PFSK-1 (cell line): ENCODE measurements around the gene COPS8.

Experiments
- POLR2AphosphoS5 ChIP-seq: IDR thresholded peaks from 2 replicates; pipeline ENCODE4 v1.6.1; 2012; ENCODE audit warnings: low read depth, mild to moderate bottlenecking, control low read depth, low read length, moderate library complexity
- SIN3A ChIP-seq: IDR thresholded peaks from 2 replicates; pipeline ENCODE4 v1.6.1; 2012; ENCODE audit warnings: mild to moderate bottlenecking, low read length, moderate library complexity, borderline replicate concordance; ENCODE audit not compliant: insufficient read depth
- TAF1 ChIP-seq: IDR thresholded peaks from 2 replicates; pipeline ENCODE4 v1.6.1; 2012; ENCODE audit warnings: low read length, control low read depth, borderline replicate concordance; ENCODE audit not compliant: insufficient read depth
- TF ChIP-seq, protein P1 (sequence below), 2 experiments: IDR thresholded peaks; 2 replicates each; pipeline versions ENCODE4 v1.6.1 to v1.8.0; 2011 to 2012; ENCODE audit warnings: low read depth in 2 of 2, low read length in 2 of 2, control low read depth in 1 of 2, inconsistent platforms in 1 of 2, mild to moderate bottlenecking in 1 of 2, moderate library complexity in 1 of 2; ENCODE audit not compliant: insufficient read depth in 1 of 2

DNA sequence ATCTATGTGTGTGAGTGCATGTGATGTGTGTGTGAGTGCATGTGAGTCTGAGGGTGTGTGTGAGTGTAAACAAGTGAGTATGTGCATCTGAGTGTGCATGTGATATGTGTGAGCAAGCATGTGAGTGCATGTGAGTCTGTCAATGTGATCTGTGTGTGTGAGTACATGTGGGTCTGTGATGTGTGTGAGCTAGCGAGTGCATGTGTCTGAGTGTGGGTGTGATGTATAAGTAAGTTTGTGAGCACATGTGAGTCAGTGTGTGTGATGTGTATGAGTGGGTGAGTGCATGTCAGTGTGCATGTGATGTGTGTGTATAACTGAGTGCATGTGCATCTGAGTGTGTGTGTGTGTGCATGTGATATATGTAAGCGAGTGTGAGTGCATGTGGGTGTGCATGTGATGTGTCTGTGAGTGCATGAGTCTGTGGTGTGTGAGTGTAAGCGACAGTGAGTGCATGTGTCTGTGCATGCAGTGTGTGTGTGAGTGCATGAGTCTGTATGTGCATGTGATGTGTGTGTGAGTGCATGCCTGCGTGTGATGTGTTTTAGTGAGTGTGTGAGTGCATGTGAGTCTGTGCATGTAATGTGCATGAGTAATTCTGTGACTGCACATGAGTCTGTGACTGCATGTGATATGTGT, 44.1 kb downstream of the COPS8 start:
- TF ChIP-seq POLR2AphosphoS5, result no peak
- TF ChIP-seq TAF1, result no peak
- TF ChIP-seq, protein P1, sequence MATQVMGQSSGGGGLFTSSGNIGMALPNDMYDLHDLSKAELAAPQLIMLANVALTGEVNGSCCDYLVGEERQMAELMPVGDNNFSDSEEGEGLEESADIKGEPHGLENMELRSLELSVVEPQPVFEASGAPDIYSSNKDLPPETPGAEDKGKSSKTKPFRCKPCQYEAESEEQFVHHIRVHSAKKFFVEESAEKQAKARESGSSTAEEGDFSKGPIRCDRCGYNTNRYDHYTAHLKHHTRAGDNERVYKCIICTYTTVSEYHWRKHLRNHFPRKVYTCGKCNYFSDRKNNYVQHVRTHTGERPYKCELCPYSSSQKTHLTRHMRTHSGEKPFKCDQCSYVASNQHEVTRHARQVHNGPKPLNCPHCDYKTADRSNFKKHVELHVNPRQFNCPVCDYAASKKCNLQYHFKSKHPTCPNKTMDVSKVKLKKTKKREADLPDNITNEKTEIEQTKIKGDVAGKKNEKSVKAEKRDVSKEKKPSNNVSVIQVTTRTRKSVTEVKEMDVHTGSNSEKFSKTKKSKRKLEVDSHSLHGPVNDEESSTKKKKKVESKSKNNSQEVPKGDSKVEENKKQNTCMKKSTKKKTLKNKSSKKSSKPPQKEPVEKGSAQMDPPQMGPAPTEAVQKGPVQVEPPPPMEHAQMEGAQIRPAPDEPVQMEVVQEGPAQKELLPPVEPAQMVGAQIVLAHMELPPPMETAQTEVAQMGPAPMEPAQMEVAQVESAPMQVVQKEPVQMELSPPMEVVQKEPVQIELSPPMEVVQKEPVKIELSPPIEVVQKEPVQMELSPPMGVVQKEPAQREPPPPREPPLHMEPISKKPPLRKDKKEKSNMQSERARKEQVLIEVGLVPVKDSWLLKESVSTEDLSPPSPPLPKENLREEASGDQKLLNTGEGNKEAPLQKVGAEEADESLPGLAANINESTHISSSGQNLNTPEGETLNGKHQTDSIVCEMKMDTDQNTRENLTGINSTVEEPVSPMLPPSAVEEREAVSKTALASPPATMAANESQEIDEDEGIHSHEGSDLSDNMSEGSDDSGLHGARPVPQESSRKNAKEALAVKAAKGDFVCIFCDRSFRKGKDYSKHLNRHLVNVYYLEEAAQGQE (IDR thresholded peaks at IDR 0.05; ENCODE audit: insufficient read depth in 1 of 2, low read depth in 2 of 2, low read length in 2 of 2), result no peak
- no peak for TF ChIP-seq SIN3A
